Frontal cortex (tissue), 1 donor: Measurements from ENCODE around the gene NUMB. TPM values are rescaled to one million over a fixed set of nuclear protein-coding genes. Genes with fewer than 3 reads are reported as not detected.

ENCODE experiments used
- small RNA-seq: library from RNA; depleted of rRNA; stranded (forward); fragments of <200 nt; gene quantifications from one replicate; pipeline ENCODE3, GENCODE V24; 2014
- total RNA-seq: library from RNA; depleted of rRNA; stranded (reverse); fragments of >200 nt; gene quantifications from one replicate; pipeline ENCODE4 v1.2.3, GENCODE V29; 2014

NUMB gene
- total RNA-seq, 1 donor from 2014 or later: 13.5 TPM

Small RNAs within 50 kb of the gene (small RNA-seq; reads per million reads assigned to genes)
- gene RNU6-419P: not detected

Other genes with a start within 250 kb of the NUMB start
- gene PAPLN, start 221.0 kb downstream of the NUMB start, total RNA-seq: 1.2 TPM
- 27.7 TPM for gene RIOX1, start 32.4 kb upstream of the NUMB start, total RNA-seq
- gene ACOT1, start 78.6 kb upstream of the NUMB start, total RNA-seq: 2.4 TPM
- gene HEATR4, start 100.4 kb upstream of the NUMB start, total RNA-seq: 0.82 TPM
- 28.5 TPM for gene ACOT2, start 110.7 kb upstream of the NUMB start, total RNA-seq
- gene ACOT4, start 133.3 kb upstream of the NUMB start, total RNA-seq: 1.2 TPM
- not detected for gene ACOT6, start 154.0 kb upstream of the NUMB start, total RNA-seq
- 33.4 TPM for gene DNAL1, start 186.4 kb upstream of the NUMB start, total RNA-seq